Aorta (tissue), 5 donors: ENCODE measurements around the gene RRAS2. TPM values are rescaled to one million over a fixed set of nuclear protein-coding genes. Genes with fewer than 3 reads are reported as not detected.

Source experiments
- ATAC-seq: fragments of 200-7000 bp; cut with Tn5 transposase; one replicate; pipeline ENCODE4 v1.9.1; 2022; ENCODE audit warnings: moderate library complexity; ENCODE audit not compliant: low FRiP score
- DNase-seq, 2 donors: peaks; one replicate each; pipeline ENCODE4 v3.0.0-alpha.2; 2020
- H3K27ac ChIP-seq, 2 donors: one replicate each; pipeline ENCODE4 v1.5.1; 2013; ENCODE audit warnings: low read length in 2 of 2, mild to moderate bottlenecking in 2 of 2, moderate library complexity in 2 of 2, control low read depth in 1 of 2, inconsistent platforms in 1 of 2, low read depth in 1 of 2
- H3K27me3 ChIP-seq, 2 donors: one replicate each; pipeline ENCODE4 v1.6.1; 2013; ENCODE audit warnings: control low read depth in 1 of 2, low read length in 1 of 2, mild to moderate bottlenecking in 1 of 2, moderate library complexity in 1 of 2; ENCODE audit not compliant: insufficient read depth in 2 of 2, control insufficient read depth in 1 of 2
- H3K36me3 ChIP-seq, 2 donors: one replicate each; pipeline ENCODE4 v1.6.1; 2013; ENCODE audit warnings: control low read depth in 1 of 2, low read length in 1 of 2, mild to moderate bottlenecking in 1 of 2; ENCODE audit not compliant: insufficient read depth in 2 of 2, control insufficient read depth in 1 of 2
- H3K4me1 ChIP-seq, 2 donors: one replicate each; pipeline ENCODE4 v1.6.1; 2013; ENCODE audit warnings: low read length in 2 of 2, control low read depth in 1 of 2, mild to moderate bottlenecking in 1 of 2, moderate library complexity in 1 of 2; ENCODE audit not compliant: insufficient read depth in 2 of 2, control insufficient read depth in 1 of 2
- H3K4me3 ChIP-seq, 2 donors: one replicate each; pipeline ENCODE4 v1.5.1; 2013; ENCODE audit warnings: low read length in 2 of 2, control low read depth in 1 of 2, mild to moderate bottlenecking in 1 of 2
- H3K9me3 ChIP-seq: one replicate; pipeline ENCODE4 v1.6.1; 2013; ENCODE audit warnings: mild to moderate bottlenecking, low read length; ENCODE audit not compliant: control insufficient read depth
- WGBS, 2 donors: extraction: QIAGEN DNeasy Blood & Tissue Kit; methylation state at CpG; one replicate each; pipeline ENCODE4 v1.1.7; 2013; 5-methylcytosine and 5-hydroxymethylcytosine counted together
- intact Hi-C, 2 donors: fragments of 100-400 bp; cut with DNase I; formaldehyde crosslinking; loops; one replicate each; pipeline versions ENCODE4 v1.14.2 to v1.15.0; 2022
- polyA plus RNA-seq, 2 donors: library from polyadenylated mRNA; stranded (reverse); fragments of 200-250 nt; gene quantifications; one replicate each; pipeline ENCODE4 v1.2.3, GENCODE V29; 2013
- total RNA-seq, 2 donors: library from RNA; stranded (reverse); fragmentation: NEBNext Ultra II Directional; extraction: Animal tissue kit (Norgen Biotek cat#: 25700); gene quantifications; one replicate each; pipeline ENCODE4 v1.2.1, GENCODE V29; 2021
- donor health status: healthy with polysubstance abuse.
- donor health status: Bipolar disorder and iron deficiency.
- donor health status: DM: no; HTN: no; CAD: no.
- donor health status: DM: no; HTN: no; CAD: no.
- donor health status: DM: yes; HTN: yes; CAD: no.

Gene RRAS2
- total and polyA plus RNA-seq, 4 donors: 18.0 to 46.7 (median 27.9) TPM

- Histone ChIP-seq H3K4me1 (peaks cover 10 to 19% of the 10 kb centered on the region in 2 donors), H3K9me3 (no peaks in the 10 kb centered on the region), H3K27me3 (no peaks in the 10 kb centered on the region), H3K27ac (peak overlapping the region in 1 of 2 donors; percentile 35), H3K4me3 (no peak overlapping the region), H3K36me3 (no peaks in the 10 kb centered on the region)
- 48 to 49% methylated on average over 2 of the region's 2 CpGs for WGBS, 2 donors
- intact Hi-C loops: no loop called here
- DNase-seq (no peak), ATAC-seq (no peak)
Observed at GRCh38 chr11:14376920-14377319, 17.9 kb upstream of the RRAS2 start.

- H3K4me3 ChIP-seq: no peak overlapping the region
- no peaks in the 10 kb centered on the region for H3K27me3 ChIP-seq
- peaks cover 10 to 14% of the 10 kb centered on the region in 2 donors for H3K4me1 ChIP-seq
- H3K9me3 ChIP-seq: no peaks in the 10 kb centered on the region
- H3K27ac ChIP-seq: peak overlapping the region; percentile 62 to 91
- no peak for DNase-seq
- WGBS, 2 donors: 16 to 25% methylated on average over 4 of the region's 4 CpGs
- intact Hi-C loops: loop anchor here in 1 of 2 donors (5.0 kb wide), 1 partner anchor 37 kb away; no protein-coding TSS in a partner anchor
- ATAC-seq: no peak
- H3K36me3 ChIP-seq: no peaks in the 10 kb centered on the region
Observed at GRCh38 chr11:14374922-14375830, 16.2 kb upstream of the RRAS2 start.

- intact Hi-C loops: loop anchor here in 1 of 2 donors (5.0 kb wide), 1 partner anchor 38 kb away; no protein-coding TSS in a partner anchor
- WGBS, 2 donors: 22 to 27% methylated on average over 2 of the region's 2 CpGs
- ATAC-seq (peak; percentile 81), DNase-seq (peak; percentile 83 to 85)
- H3K4me3 ChIP-seq: no peak overlapping the region
- H3K27ac ChIP-seq: peak overlapping the region; percentile 91 to 95
- H3K4me1 ChIP-seq: peaks cover 10 to 14% of the 10 kb centered on the region in 2 donors
- H3K36me3 ChIP-seq: no peaks in the 10 kb centered on the region
- no peaks in the 10 kb centered on the region for H3K27me3 ChIP-seq
- no peaks in the 10 kb centered on the region for H3K9me3 ChIP-seq
Observed at GRCh38 chr11:14373941-14374646, 15.1 kb upstream of the RRAS2 start.

GRCh38 chr11:14372011-14372410, 13.0 kb upstream of the RRAS2 start:
- DNase-seq (no peak), ATAC-seq (no peak)
- Histone ChIP-seq H3K27ac (no peak overlapping the region), H3K27me3 (no peaks in the 10 kb centered on the region), H3K4me1 (peaks cover 8 to 10% of the 10 kb centered on the region in 2 donors), H3K4me3 (no peak overlapping the region), H3K9me3 (no peaks in the 10 kb centered on the region), H3K36me3 (no peaks in the 10 kb centered on the region)
- intact Hi-C loops: loop anchor here in 1 of 2 donors (5.0 kb wide), 1 partner anchor 40 kb away; no protein-coding TSS in a partner anchor
- 74 to 88% methylated on average over 2 of the region's 2 CpGs for WGBS, 2 donors

- ATAC-seq (no peak), DNase-seq (no peak)
- Histone ChIP-seq H3K9me3 (no peaks in the 10 kb centered on the region), H3K27me3 (no peaks in the 10 kb centered on the region), H3K4me1 (peaks cover 7 to 10% of the 10 kb centered on the region in 2 donors), H3K27ac (no peak overlapping the region), H3K36me3 (no peaks in the 10 kb centered on the region), H3K4me3 (no peak overlapping the region)
- intact Hi-C loops: loop anchor here in 1 of 2 donors (5.0 kb wide), 1 partner anchor 41 kb away; no protein-coding TSS in a partner anchor
Observed at GRCh38 chr11:14371249-14371648, 12.3 kb upstream of the RRAS2 start.

GRCh38 chr11:14370496-14370895, 11.5 kb upstream of the RRAS2 start:
- Histone ChIP-seq H3K4me3 (no peak overlapping the region), H3K4me1 (peaks cover 7 to 10% of the 10 kb centered on the region in 2 donors), H3K36me3 (no peaks in the 10 kb centered on the region), H3K9me3 (no peaks in the 10 kb centered on the region), H3K27me3 (no peaks in the 10 kb centered on the region), H3K27ac (no peak overlapping the region)
- intact Hi-C loops: loop anchor here in 1 of 2 donors (5.0 kb wide), 1 partner anchor 42 kb away; no protein-coding TSS in a partner anchor
- ATAC-seq: no peak
- 9 to 19% methylated on average over 1 of the region's 1 CpG for WGBS, 2 donors
- no peak for DNase-seq

GRCh38 chr11:14369598-14369997, 10.6 kb upstream of the RRAS2 start:
- Histone ChIP-seq H3K27me3 (no peaks in the 10 kb centered on the region), H3K27ac (no peak overlapping the region), H3K36me3 (no peaks in the 10 kb centered on the region), H3K4me3 (no peak overlapping the region), H3K9me3 (no peaks in the 10 kb centered on the region), H3K4me1 (peaks cover 4% of the 10 kb centered on the region in 2 donors)
- DNase-seq (no peak), ATAC-seq (no peak)
- intact Hi-C loops: no loop called here

- ATAC-seq: no peak
- no peak overlapping the region for H3K27ac ChIP-seq
- DNase-seq: no peak
- no peaks in the 10 kb centered on the region for H3K36me3 ChIP-seq
- no peaks in the 10 kb centered on the region for H3K4me1 ChIP-seq
- intact Hi-C loops: no loop called here
- H3K9me3 ChIP-seq: no peaks in the 10 kb centered on the region
- H3K4me3 ChIP-seq: no peak overlapping the region
- no peaks in the 10 kb centered on the region for H3K27me3 ChIP-seq
Observed at GRCh38 chr11:14366936-14367335, 8.0 kb upstream of the RRAS2 start.
